ENCODE data around the gene RAPGEF2.

RAPGEF2 gene

DNA sequence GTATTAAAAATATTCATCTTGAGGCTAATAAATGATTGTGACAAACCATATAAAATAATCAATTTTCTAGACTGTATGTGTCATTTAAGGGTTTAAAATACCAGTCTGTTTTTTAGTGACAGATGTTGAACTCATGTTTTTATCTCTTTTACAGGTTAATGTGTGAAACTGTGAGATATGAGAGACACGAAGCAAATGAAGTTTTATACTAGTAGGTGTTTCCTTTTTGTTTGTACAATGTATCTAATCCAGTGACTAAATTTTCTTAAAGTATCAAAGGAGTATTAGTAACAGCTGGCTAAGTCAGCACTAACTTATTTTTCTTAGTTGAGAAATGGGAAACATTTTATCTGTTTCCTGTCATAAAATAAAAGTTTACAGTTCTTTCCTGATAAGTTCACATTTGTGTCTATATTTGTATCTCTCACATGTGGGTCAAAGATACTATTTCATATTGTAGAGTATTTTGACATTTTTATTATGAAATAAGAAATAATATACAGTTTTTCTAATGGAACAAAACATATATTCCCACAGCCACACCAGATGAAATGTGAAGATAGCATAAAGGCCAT, 90.3 kb downstream of the RAPGEF2 start:
- in situ Hi-C loops (cut with HindIII; ENCODE audit: low sequenced_read_pairs): loop anchor here (25.0 kb wide), 2 partner anchors 331 to 481 kb away; partner anchors contain the start of gene PPID

DNA sequence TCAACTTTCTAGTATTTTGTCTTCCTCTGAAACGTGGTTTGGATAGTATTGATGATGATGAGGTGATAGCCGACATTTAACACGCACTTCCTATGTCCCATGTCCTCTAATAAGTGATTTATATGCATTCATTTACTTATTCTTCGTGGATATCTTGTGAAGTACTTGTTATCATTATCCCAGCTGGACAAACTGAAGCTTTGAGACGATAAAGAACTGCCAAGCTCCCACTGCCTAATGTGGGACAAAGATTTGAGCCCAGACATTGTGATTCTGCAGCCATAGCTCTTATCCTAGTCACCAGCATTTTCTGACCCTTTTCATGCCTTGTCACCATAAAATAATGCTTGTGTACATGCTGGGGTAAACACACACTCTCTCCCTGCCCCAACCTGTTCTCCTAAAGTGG, 92.5 kb downstream of the RAPGEF2 start:
- in situ Hi-C loops (cut with HindIII; ENCODE audit: low sequenced_read_pairs): loop anchor here (25.0 kb wide), 2 partner anchors 333 to 483 kb away; partner anchors contain the start of gene PPID

DNA sequence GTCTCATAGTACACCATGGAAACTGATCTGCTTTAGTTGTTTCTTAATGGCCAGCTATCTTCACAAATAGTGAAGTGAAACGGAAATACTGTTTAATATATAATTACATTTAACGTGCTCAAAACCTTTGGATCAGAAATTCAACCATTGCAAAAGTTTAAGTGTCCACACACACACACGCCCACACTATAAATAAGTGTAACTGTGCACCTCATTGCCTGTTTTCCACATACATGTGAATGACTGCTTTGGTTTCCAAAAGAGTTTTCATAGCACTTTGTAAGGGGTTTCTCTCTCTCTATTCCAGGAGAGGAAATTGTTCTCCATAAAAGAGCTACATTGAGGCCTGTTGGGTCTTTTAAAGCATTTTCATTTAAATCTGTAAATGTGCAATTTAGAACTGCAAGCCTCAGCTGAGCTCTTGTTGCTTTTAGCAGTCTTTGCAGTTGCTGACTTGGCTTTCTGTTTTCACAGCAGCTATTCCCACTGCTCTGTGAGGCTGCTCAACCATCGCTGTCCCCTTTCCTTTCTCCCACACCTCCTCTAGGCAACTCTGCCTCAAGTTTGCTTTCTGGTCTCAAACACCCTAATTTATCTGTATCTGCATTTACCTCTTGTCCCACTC, 94.5 kb downstream of the RAPGEF2 start:
- in situ Hi-C loops (cut with HindIII; ENCODE audit: low sequenced_read_pairs): loop anchor here (25.0 kb wide), 2 partner anchors 335 to 485 kb away; partner anchors contain the start of gene PPID

DNA sequence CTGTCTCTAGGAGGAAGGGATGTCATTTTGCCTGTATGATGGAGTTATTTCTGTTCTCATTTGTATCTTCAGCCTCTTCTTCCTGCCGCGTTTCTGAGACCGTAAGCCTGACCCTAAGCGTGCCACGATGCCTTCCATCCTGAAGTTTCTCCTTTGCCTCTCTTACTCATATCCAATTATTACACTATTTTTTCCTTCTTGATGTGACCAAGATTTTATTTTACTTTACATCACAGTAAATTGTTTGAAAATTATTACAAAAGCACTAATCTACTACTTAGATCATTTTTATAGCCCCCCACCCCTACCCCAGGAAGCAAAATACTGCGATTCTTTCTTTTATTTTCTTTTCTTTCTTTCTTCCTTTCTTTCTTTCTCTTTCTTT, 95.0 kb downstream of the RAPGEF2 start:
- in situ Hi-C loops (cut with HindIII; ENCODE audit: low sequenced_read_pairs): loop anchor here (25.0 kb wide), 2 partner anchors 336 to 486 kb away; partner anchors contain the start of gene PPID

GRCh38 chr4:159199826-159200225, 96.9 kb downstream of the RAPGEF2 start:
- in situ Hi-C loops (cut with HindIII; ENCODE audit: low sequenced_read_pairs): loop anchor here (25.0 kb wide), 2 partner anchors 338 to 488 kb away; partner anchors contain the start of gene PPID

DNA sequence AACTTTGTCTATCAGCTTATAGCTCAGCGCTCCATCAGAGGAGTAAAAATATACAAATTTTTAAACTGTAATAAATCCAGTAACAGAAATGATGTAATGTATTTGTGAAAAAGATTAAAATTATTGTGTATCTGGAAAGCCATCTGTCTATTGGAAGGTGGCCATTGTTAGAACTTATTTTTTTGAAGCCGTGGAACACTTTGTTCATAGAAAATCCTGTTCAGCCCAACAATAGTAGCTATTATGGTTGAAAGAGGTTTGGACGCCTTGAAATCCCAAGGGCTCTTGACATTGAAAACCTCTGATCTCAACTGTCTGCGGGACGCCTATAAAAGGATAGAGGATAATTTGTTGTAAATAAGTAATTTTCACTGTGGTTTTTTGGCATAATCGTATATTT, 98.3 kb downstream of the RAPGEF2 start:
- in situ Hi-C loops (cut with HindIII; ENCODE audit: low sequenced_read_pairs): no loop called here

GRCh38 chr4:159204566-159204965, 101.7 kb downstream of the RAPGEF2 start:
- in situ Hi-C loops (cut with HindIII; ENCODE audit: low sequenced_read_pairs): no loop called here

GRCh38 chr4:159205466-159205865, 102.6 kb downstream of the RAPGEF2 start:
- in situ Hi-C loops (cut with HindIII; ENCODE audit: low sequenced_read_pairs): no loop called here

- in situ Hi-C loops (cut with HindIII; ENCODE audit: low sequenced_read_pairs): no loop called here
Measured at GRCh38 chr4:159206427-159206871, 103.6 kb downstream of the RAPGEF2 start.

DNA sequence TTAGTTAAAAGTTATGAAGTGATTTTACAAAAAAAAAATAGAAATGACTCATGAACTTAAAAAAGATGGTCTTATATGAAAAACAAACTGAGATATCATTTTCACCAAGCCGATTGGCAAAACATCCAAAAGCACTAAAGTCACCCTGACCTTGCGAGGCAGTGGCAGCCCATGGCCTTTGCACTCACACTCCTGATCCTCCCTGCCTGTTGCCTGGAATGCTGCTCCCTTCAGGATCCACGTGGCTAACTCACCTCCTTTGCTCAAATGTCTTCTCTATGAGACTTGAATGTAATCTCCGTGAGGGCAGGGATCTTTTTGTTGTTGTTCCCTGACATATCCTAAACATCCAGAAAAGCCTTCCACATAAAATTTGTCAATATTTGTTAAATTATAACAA, 106.4 kb downstream of the RAPGEF2 start:
- in situ Hi-C loops (cut with HindIII; ENCODE audit: low sequenced_read_pairs): no loop called here

GRCh38 chr4:159210975-159211374, 108.1 kb downstream of the RAPGEF2 start:
- in situ Hi-C loops (cut with HindIII; ENCODE audit: low sequenced_read_pairs): no loop called here

- in situ Hi-C loops (cut with HindIII; ENCODE audit: low sequenced_read_pairs): no loop called here
Measured at GRCh38 chr4:159212675-159213293, 109.9 kb downstream of the RAPGEF2 start.

GRCh38 chr4:159216834-159217233, 114.0 kb downstream of the RAPGEF2 start:
- in situ Hi-C loops (cut with HindIII; ENCODE audit: low sequenced_read_pairs): no loop called here

DNA sequence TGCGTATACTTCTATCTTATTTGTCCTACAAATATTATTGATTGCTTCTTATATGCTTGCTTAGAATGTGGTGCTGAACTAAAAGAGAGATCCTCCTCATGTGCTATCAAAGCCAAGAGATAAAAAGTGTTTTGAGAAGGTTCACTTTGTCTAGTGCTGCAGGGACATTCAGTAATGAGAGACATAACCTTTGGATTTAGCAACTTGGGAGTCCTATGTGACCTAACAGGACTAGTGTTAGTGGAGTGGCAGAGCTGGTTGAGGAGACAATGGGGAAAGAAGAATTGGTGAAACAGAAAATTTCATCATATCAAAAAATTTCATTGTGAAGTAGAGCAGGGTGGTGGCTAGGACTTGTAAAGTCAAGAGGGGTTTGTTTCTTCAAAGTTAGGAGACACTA, 117.0 kb downstream of the RAPGEF2 start:
- in situ Hi-C loops (cut with HindIII; ENCODE audit: low sequenced_read_pairs): no loop called here

DNA sequence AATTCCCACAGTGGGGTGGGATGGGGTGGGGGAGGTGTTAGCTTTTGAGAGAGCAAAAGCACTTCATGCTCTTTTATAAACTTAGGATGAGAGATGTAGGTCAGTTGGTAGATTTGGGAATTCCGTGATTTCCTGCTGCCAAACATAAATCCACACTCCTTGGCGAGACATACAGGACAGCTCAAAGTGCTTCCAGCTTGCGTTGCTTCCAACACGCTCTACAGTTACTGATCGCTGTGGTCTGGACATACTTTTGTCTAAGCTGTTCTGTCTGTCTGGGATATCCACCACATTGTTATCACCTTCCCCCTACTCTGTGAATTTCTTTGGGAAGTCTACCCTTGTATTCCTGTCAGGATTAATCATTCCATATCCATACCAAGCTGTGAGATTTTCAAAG, 117.5 kb downstream of the RAPGEF2 start:
- in situ Hi-C loops (cut with HindIII; ENCODE audit: low sequenced_read_pairs): no loop called here

DNA sequence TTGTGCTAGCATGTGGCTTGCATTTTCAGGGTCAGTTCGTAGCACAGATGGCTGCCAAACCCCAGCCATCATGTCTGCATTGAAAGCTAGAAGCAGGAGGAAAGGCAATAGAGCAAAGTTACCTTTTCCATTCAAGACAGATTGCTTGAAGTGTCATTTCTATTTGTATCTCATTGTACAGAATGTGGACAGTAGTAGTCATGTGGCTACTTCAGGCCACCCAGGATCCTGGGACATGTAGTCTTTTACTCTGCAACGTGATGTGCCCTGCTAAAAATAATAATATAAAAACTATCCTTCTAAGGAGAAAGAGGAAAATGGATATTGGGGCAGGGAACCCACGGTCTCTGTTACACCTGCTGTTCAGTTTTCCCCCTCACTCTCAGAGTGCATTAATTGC, 118.4 kb downstream of the RAPGEF2 start:
- in situ Hi-C loops (cut with HindIII; ENCODE audit: low sequenced_read_pairs): no loop called here

DNA sequence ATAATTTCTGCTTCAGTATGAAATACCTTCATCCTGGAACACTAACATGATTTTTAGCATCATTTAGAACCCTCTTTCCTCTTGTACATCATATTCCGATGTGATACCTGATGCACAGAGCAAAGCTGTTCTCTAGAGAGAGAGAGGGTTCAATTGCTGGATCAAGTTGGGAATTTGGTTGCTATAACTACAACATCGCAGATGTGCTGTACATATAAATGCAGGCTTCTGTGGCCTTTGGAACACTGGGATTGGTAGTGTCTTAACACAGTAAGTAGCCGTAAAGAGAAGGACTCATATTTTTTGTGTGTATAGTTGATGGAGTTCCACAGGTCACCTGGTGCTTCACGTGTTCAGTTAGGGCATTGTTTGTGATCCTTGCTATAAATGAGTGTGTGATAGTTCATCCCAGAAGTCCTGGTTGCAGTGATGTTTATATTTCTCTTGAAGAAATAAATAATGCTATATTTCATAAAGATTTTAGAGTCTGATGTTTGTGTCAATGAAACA, 119.2 kb downstream of the RAPGEF2 start:
- in situ Hi-C loops (cut with HindIII; ENCODE audit: low sequenced_read_pairs): no loop called here

- in situ Hi-C loops (cut with HindIII; ENCODE audit: low sequenced_read_pairs): no loop called here
Measured at GRCh38 chr4:159224408-159224807, 121.5 kb downstream of the RAPGEF2 start.

- in situ Hi-C loops (cut with HindIII; ENCODE audit: low sequenced_read_pairs): no loop called here
Measured at GRCh38 chr4:159227378-159227777, 124.5 kb downstream of the RAPGEF2 start.

- in situ Hi-C loops (cut with HindIII; ENCODE audit: low sequenced_read_pairs): no loop called here
Measured at GRCh38 chr4:159227984-159228383, 125.1 kb downstream of the RAPGEF2 start.

GRCh38 chr4:159229164-159229563, 126.3 kb downstream of the RAPGEF2 start:
- in situ Hi-C loops (cut with HindIII; ENCODE audit: low sequenced_read_pairs): no loop called here
